Activated T-cell treated with anti-CD3 and anti-CD28 coated beads for 1 hour (primary cell): Measurements from ENCODE around the gene FBXW12.

Source experiments
- DNase-seq: peaks from one replicate; pipeline ENCODE4 v3.0.0-alpha.2; 2020; ENCODE audit warnings: low read depth

FBXW12 gene

DNA sequence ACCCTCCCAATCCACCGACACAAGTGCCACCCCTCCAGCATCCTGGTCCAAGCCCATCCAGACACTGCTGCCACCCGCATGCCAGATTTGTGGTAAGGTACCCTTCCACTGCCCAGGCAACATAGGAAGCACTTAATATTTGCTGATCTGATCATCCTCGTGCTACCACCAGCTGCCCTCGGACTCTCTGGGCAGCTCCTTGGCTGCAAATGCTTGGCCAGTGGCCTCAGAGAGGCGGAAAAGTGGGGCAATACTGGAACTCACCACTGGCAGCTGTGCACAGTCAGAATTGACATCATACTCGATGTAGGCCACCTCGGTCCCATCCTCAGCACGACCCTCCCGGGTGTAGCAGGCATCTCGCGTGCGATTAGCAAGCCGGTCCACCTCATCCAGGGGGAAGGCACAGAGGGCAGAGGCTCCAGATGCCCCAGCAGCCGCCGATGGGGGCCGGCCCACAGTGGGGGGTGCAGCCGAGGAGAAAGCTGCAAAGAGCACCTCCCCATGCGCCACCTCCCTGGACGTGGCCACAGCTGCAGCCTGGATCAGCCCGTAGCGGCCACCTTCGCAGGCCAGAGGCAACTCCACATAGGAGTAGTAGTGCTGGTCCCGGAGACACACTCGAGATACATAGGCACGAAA lies 51.3 kb downstream of the FBXW12 start:
- DNase-seq: no peak

- DNase-seq: no peak
Observed at GRCh38 chr3:48423883-48424695, 52.1 kb downstream of the FBXW12 start.

- DNase-seq: no peak
Observed at GRCh38 chr3:48425281-48425812, 53.3 kb downstream of the FBXW12 start.

- no peak for DNase-seq
Observed at GRCh38 chr3:48426401-48426909, 54.4 kb downstream of the FBXW12 start.

DNA sequence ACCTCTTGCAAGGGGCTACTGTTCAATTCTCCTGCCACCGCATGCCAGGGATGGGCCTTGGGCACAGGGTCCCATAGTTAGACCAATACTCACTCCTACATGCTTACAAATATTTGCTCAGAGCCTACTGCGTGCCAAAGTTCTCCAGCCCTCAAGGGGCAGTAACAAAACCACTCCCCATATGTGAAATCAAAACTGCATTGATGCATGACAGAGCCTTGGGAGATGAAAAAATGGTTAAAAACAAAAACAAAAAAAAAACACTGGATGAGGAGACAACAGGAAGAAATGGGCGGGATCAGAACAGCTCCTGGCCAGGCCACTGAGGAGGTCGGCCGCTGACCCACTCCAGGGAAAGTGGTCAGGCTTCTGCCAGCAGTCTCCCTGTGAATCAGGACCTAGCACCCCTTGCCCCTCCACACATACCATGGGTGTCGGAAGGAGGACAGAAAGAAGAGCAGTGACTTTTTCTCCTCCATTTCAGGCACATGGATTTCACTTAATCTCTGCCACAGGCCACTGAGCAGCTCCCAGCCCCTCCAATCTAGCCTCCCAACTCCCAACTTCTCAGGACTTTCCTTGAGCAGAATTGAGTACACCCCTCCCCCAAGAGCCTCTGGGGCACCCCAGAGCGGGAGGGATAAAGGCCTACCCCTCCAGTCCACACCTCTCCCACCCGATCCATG lies 55.1 kb downstream of the FBXW12 start:
- no peak for DNase-seq

GRCh38 chr3:48427630-48427962 lies 55.6 kb downstream of the FBXW12 start:
- DNase-seq: no peak

DNA sequence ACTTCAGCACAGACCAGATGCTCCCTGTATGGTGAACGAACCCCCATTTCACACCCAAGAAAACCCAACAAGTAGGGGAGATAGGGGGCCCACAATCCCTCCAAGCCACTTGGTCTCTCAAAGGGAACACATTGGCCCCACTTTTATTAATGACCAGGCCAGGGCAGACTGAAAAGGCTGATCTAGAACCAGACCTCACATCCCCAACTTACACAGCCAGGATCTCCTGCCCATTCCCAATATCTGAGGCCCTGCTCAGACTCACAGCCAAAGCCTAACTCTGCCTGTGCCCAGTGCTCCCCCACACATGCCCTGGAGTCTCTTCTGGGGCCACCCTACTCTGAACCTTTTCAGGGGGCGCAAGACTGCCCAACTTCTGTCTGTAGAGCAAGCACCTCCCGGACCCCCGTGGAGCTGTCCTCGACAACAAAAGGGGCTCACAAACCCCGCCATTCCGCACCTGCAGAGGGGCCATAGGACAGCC lies 56.1 kb downstream of the FBXW12 start:
- no peak for DNase-seq

- no peak for DNase-seq
Observed at GRCh38 chr3:48428572-48429316, 56.7 kb downstream of the FBXW12 start.

- peak; percentile 55 for DNase-seq
Observed at GRCh38 chr3:48429317-48429959, 57.4 kb downstream of the FBXW12 start.

- no peak for DNase-seq
Observed at GRCh38 chr3:48429960-48430707, 58.1 kb downstream of the FBXW12 start, which contains the start of gene PLXNB1. TSS of gene PLXNB1 (minus strand) at chr3:48430086. CDS start at chr3:48424611, 5,475 bp downstream.

DNA sequence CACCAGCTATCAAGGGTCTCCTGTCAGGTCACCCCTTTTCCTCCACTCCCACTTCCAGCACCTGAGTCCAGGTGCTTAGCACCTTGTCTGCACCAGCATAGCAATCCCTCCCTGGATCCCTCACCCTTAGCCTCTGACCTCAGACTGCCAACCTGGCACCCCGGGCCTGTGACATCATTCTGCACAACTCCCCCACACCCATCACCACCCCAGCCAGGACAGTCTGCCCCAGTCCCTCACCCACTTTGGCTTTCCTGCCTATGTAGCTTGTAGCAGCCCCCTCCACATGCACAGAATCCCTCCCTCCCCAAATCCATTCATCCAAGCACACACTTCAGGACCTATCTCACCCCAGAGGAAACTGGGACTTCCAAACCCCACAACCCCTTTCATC lies 58.7 kb downstream of the FBXW12 start:
- no peak for DNase-seq

GRCh38 chr3:48431224-48432029 lies 59.4 kb downstream of the FBXW12 start:
- DNase-seq: no peak

GRCh38 chr3:48432411-48433371 lies 60.7 kb downstream of the FBXW12 start:
- no peak for DNase-seq

DNA sequence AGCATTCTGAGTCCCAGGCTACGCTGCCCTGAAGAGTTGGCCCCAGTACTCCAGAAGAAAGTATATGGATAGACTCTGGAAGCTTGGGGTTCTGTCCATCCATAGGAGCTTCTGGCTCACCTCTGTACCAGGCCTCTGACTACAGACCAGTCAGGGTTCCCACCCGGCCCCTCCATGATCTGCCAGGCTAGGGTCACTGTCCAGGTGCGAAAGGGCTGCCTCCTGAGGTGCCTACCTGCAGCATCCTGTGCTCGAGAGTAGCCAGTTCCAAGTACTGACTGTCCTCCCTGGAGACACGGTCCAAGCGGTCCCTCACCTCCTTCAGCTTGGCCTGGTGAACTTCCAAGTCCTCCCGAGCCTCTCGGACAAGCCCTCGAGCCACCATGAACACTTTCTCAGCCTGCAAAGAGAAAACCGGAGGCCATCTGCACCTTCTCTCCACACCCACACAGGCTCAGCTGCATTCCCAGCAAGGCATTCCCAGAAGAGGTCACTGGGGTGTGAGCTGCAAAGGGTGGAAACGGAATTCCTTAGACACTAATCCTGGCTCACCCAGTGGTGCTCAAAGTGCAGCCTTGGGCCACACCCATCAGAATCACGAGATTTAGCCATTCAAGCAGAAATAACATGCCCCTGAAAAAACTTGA lies 61.6 kb downstream of the FBXW12 start:
- DNase-seq: no peak

- no peak for DNase-seq
Observed at GRCh38 chr3:48434591-48435222, 62.7 kb downstream of the FBXW12 start.

DNA sequence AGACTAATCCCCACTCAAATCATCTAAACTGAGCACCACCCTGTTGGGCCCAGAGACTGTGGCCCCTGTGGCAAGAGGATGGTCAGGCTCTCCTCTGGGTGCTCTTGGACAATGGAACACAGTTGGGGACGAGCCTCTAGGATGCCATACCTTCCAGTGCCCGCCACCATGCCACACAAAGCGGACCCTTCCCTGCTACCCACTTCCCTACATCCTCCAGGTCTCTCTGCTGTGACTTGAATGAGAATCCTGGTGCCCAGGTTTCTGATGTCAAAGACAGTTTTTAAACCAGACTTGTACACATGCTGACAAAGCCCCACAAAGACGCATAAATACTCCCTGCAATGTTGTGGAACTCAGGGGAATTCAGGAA lies 63.2 kb downstream of the FBXW12 start:
- no peak for DNase-seq

- DNase-seq: peak; percentile 85
Observed at GRCh38 chr3:48435774-48436476, 63.9 kb downstream of the FBXW12 start.
